GM12875 (cell line): ENCODE results near the gene PNMA3.

ENCODE experiments used
- H3K4me3 ChIP-seq: one replicate; pipeline ENCODE4 v1.5.1; 2011; ENCODE audit warnings: low read depth, low read length, control low read depth
- CTCF ChIP-seq: IDR thresholded peaks from 2 replicates; pipeline ENCODE4 v1.5.1; 2011; ENCODE audit warnings: low read depth, mild to moderate bottlenecking, control low read depth, inconsistent platforms, low read length, moderate library complexity, borderline replicate concordance; ENCODE audit not compliant: insufficient read depth

PNMA3 gene

GRCh38 chrX:153049093-153049492 lies 7.2 kb upstream of the PNMA3 start:
- TF ChIP-seq CTCF = no peak

GRCh38 chrX:153052534-153052933 lies 3.7 kb upstream of the PNMA3 start:
- no peak overlapping the region for H3K4me3 ChIP-seq
- no peak for TF ChIP-seq CTCF

More at GRCh38 chrX:153049093-153049492, 7.2 kb upstream of the PNMA3 start:
- no peak overlapping the region for H3K4me3 ChIP-seq

GRCh38 chrX:153057281-153057680 lies 1.0 kb downstream of the PNMA3 start:
- H3K4me3 ChIP-seq = no peak overlapping the region
- TF ChIP-seq CTCF = no peak

- TF ChIP-seq CTCF = no peak
- H3K4me3 ChIP-seq = no peak overlapping the region
Observed at GRCh38 chrX:153059191-153060094, 3.2 kb downstream of the PNMA3 start.

- no peak for TF ChIP-seq CTCF
- no peak overlapping the region for H3K4me3 ChIP-seq
Observed at GRCh38 chrX:153060095-153060445, 3.8 kb downstream of the PNMA3 start.

- H3K4me3 ChIP-seq = no peak overlapping the region
- TF ChIP-seq CTCF = no peak
Observed at GRCh38 chrX:153061732-153062131, 5.5 kb downstream of the PNMA3 start.

GRCh38 chrX:153063315-153063714 lies 7.0 kb downstream of the PNMA3 start:
- H3K4me3 ChIP-seq = no peak overlapping the region
- no peak for TF ChIP-seq CTCF
